LNCAP (cell line): Measurements from ENCODE around the gene GRIA3.

Source experiments
- CTCF ChIP-seq: fragments of 450-650 bp; IDR thresholded peaks from 2 replicates; pipeline ENCODE4 v1.5.1; 2017; ENCODE audit warnings: mild to moderate bottlenecking

The GRIA3 gene

GRCh38 chrX:123217728-123218127 lies 33.6 kb downstream of the GRIA3 start:
- no peak for TF ChIP-seq CTCF

- TF ChIP-seq CTCF, result no peak
Measured at GRCh38 chrX:123219916-123220315, 35.8 kb downstream of the GRIA3 start.

- TF ChIP-seq CTCF, result no peak
Measured at GRCh38 chrX:123222920-123223319, 38.8 kb downstream of the GRIA3 start.

- no peak for TF ChIP-seq CTCF
Measured at GRCh38 chrX:123223409-123223808, 39.3 kb downstream of the GRIA3 start.

- no peak for TF ChIP-seq CTCF
Measured at GRCh38 chrX:123223859-123224258, 39.8 kb downstream of the GRIA3 start.

- TF ChIP-seq CTCF, result no peak
Measured at GRCh38 chrX:123230798-123231197, 46.7 kb downstream of the GRIA3 start.

- TF ChIP-seq CTCF, result no peak
Measured at GRCh38 chrX:123236859-123237258, 52.8 kb downstream of the GRIA3 start.

- TF ChIP-seq CTCF, result no peak
Measured at GRCh38 chrX:123237271-123237670, 53.2 kb downstream of the GRIA3 start.
